ENCODE measurements around the gene ZNF329.

ZNF329 gene

DNA sequence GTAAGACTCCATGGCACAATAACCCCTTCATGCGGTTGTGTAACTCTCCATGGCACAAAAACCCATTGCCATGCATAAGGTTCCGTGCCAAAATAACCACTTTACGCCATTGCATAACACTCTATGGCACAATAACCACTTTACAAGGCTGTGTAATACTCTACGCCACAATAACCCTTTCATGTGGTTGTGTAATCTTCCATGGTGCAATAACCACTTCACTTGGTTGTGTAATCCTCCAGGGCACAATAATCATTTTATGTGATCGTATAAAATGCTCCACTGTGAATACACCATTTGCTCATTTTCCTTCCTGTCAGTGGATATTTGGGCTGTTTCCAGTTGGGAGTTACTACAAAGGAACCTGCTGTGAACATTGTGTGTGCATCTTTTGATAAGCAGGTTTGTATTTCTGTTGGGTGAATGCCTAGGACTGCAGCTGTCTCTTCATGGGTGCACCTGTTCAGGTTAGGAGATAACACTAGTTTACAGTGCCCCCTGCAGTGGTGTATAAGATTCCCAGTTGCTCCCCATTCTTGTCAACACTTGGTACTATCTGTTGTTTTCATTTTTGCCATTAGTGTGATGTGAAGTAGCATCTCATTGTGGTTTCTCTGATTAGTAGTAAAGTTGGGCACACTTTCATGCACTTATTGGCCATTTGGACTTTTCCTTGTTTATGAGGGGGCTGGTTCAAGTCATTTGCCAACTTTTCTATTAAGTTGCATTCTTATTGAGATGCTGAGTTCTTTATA lies 31.4 kb downstream of the ZNF329 start:
- DNase-seq: no peak

GRCh38 chr19:58117841-58118575 lies 32.6 kb downstream of the ZNF329 start:
- DNase-seq: peak; percentile 72

GRCh38 chr19:58108546-58108817 lies 42.1 kb downstream of the ZNF329 start:
- no peak for DNase-seq

DNA sequence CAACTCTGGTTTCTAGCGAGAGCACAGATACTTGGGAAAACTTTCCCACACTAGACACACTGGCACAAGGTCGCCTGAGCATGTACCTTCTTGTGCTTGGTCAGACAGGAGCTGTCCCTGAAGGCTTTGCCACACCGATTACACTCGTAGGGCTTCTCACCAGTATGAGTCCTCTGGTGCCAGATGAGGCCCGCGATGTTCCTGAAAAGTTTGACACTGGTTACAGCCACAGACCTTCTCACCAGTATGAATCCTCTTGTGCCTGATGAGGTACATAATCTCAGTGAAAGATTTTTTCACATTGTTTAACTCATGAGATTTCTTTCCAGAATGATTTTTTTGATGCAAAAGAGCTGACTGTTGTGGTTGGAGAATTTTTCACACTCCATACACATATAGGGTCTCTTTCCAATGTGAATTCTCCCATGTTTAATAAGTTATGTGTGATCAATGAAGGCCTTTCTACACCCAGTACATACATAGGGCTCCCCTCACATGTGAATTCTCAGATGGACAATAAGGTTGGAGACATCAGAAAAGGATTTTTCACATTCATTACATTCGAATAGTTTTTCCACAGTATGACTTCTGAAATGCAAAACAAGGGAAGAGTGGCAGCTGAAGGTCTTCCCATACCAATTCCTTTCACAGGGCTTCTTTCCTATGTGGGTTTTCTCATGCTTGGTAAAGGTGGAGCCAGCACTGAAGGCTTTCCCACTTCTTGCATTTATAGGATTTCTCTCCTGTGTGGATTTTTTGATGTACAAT lies 42.6 kb downstream of the ZNF329 start:
- DNase-seq: no peak

- DNase-seq: no peak
Measured at GRCh38 chr19:58098682-58098998, 51.9 kb downstream of the ZNF329 start.

GRCh38 chr19:58097781-58098681 lies 52.6 kb downstream of the ZNF329 start, which contains the start of gene ZSCAN18:
Gene ZSCAN18 (minus strand): TSS chr19:58098231. CDS start chr19:58090267, 7,964 bp downstream.
- peak; percentile 99 for DNase-seq

- DNase-seq: no peak
Measured at GRCh38 chr19:58097349-58097748, 53.2 kb downstream of the ZNF329 start.

- DNase-seq: no peak
Measured at GRCh38 chr19:58096884-58097283, 53.7 kb downstream of the ZNF329 start.

GRCh38 chr19:58095328-58095727 lies 55.3 kb downstream of the ZNF329 start:
- no peak for DNase-seq

DNA sequence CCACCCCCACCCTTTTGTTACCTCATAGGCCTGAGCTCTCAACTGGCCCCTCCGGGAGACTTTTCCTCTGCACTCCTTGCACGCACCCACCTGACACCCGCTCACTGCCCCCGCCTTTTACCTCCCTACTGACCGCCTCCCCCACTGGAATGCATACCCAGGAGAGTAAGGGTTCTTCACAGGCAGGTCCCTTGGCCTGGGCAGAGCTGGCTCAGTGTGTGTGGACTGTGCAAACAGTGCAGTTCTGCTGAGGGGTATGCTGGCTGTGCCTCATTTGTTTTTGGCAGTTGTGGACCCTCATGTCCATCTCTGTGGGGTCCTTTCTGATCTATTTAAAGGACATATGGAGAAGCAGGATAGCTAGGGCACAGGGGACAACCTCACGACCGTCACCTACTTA lies 57.5 kb downstream of the ZNF329 start:
- DNase-seq: no peak

GRCh38 chr19:58091251-58091995 lies 59.2 kb downstream of the ZNF329 start:
- peak; percentile 40 for DNase-seq

DNA sequence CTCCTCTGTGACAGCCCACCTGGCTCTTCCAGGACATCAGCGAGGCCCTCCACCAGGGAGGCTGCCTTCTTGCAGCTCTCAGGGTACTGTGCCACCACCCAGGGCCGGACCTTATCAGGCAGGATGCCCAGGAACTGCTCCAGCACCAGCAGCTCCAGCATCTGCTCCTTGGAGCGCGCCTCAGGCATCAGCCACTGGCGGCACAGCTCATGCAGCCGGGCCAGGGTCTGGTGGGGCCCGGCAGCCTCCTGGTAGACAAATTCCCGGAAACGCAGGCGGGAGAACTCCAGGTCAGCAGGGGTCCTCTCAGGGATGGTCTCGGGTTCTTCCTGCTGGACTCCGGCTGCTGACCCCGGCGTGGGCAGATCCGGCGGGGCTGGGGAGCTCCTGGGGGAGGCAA lies 60.7 kb downstream of the ZNF329 start:
- DNase-seq: no peak

DNA sequence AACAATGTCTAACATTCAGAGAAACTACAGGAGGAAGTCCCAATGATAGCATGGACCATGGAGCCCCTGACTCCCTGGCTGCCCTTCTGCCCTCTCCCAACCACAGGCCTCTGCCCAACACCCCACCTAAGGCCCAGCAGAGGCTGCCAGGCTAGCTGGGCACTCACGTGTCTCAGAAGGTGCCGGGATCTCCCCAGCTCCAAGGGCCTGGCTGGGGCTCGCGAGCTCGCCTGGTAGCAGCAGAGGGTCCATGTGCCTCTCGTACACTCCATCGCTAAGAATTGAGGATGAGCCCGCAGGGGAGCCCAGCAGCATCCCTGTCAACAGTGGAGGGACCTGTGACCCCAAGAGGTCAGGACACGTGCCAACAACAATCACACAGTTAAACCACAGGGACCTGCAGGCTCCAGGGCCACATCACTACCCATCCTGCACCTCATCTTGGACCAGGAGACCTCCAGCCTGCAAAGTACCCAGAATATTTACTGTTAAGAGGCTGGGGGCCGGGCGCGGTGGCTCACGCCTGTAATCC lies 62.0 kb downstream of the ZNF329 start:
- DNase-seq: no peak

- DNase-seq: no peak
Measured at GRCh38 chr19:58086825-58087710, 63.5 kb downstream of the ZNF329 start.

GRCh38 chr19:58085348-58085875 lies 65.2 kb downstream of the ZNF329 start:
- no peak for DNase-seq

DNA sequence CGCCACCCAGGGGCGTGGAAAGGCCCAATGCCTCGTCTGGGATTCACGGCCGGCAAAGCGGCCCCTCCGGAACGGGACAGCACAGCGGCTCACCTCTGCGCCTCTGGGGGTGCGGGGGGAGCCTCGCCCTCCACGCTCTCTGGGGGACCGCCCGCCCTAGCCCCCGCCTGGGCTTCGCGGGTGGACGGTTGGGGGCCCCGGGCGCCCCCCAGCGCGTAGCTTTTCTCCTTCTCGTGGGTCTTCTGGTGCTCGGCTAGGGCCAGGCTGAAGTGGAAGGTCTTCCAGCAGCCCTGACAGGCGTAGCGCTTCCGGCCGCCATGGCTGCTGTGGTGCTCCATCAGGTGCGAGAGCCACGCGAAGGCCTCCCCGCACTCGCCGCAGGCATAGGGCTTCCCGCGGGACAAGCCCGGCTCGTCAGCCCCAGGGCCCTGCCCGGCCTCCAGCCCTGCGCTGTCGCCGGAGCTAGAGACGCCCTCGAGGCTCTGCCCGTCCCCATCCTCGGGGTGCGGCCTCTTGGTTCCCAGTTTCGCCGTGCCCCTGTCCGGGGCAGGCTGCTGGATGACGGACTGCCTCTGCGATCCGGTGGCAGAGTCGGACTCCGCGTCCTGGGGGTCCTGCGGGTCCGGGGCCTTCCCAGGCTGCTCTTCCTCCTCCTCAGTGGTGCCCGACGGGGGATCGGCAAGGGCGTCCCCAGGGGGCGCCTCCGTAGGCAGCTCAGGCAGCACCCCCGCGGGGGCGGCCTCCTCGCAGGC lies 65.8 kb downstream of the ZNF329 start:
- no peak for DNase-seq

DNA sequence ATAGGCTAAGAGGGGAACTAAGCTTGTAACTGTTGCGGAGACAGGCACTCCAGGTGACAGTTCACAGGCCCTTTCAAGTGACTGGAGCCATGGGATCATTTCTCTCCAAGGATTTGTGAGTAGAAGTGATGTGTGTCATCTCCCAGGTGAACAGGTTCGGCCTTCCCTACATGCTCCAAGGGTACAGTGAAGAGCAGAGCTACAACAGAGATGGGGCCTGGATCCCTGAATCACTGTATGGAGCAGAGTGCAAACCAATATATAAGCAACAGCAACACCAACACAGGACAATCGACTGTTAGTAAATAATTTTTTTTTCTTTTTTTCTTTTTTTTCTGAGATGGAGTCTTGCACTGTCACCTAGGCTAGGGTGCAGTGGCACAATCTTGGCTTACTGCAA lies 67.6 kb downstream of the ZNF329 start:
- DNase-seq: no peak

DNA sequence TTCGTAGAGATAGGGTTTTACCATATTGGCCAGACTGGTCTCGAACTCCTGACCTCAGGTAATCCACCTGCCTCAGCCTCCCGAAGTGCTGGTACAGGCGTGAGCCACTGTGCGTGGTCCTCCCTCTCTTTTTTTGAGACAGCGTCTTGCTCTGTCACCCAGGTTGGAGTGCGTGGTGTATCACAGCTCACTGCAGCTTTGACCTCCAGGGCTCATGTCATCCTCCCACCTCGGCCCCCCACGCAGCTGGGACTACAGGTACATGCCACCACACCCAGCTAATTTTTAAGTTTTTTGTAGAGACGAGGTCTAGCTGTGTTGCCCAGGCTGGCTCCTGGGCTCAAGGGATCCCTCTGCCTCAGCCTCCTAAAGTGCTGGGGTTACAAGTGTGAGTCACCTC lies 70.8 kb downstream of the ZNF329 start:
- no peak for DNase-seq
